HK-2 (cell line): ENCODE measurements around the gene THSD4.
"Not testable (repeated sequence)": the region's sequence is repeated elsewhere in the genome, so short reads cannot be mapped to it uniquely, and the experiment has no call there.

Experiments
- DNase-seq: peaks from one replicate; pipeline ENCODE4 v3.0.0-alpha.2; 2018; ENCODE audit not compliant: unreplicated experiment

The THSD4 gene

GRCh38 chr15:71349736-71350526 lies 234.7 kb downstream of the THSD4 start:
- no peak for DNase-seq

GRCh38 chr15:71350622-71351378 lies 235.5 kb downstream of the THSD4 start:
- no peak for DNase-seq

GRCh38 chr15:71352125-71352524 lies 236.9 kb downstream of the THSD4 start:
- no peak for DNase-seq

GRCh38 chr15:71352765-71353164 lies 237.5 kb downstream of the THSD4 start:
- no peak for DNase-seq

GRCh38 chr15:71353171-71353570 lies 237.9 kb downstream of the THSD4 start:
- no peak for DNase-seq

GRCh38 chr15:71355268-71355667 lies 240.0 kb downstream of the THSD4 start:
- no peak for DNase-seq

- no peak for DNase-seq
These were observed 242.1 kb downstream of the THSD4 start for GRCh38 chr15:71357321-71357732.

GRCh38 chr15:71357967-71358366 lies 242.7 kb downstream of the THSD4 start:
- DNase-seq = no peak

GRCh38 chr15:71359246-71359645 lies 244.0 kb downstream of the THSD4 start:
- no peak for DNase-seq

GRCh38 chr15:71362556-71362955 lies 247.3 kb downstream of the THSD4 start:
- no peak for DNase-seq

- no peak for DNase-seq
These were observed 248.0 kb downstream of the THSD4 start for GRCh38 chr15:71362987-71363968.

GRCh38 chr15:71364117-71364584 lies 248.9 kb downstream of the THSD4 start:
- no peak for DNase-seq

GRCh38 chr15:71366522-71366921 lies 251.3 kb downstream of the THSD4 start:
- no peak for DNase-seq

GRCh38 chr15:71366926-71367325 lies 251.7 kb downstream of the THSD4 start:
- DNase-seq = no peak

GRCh38 chr15:71367737-71368136 lies 252.5 kb downstream of the THSD4 start:
- DNase-seq = not testable (repeated sequence)

GRCh38 chr15:71372769-71373168 lies 257.5 kb downstream of the THSD4 start:
- not testable (repeated sequence) for DNase-seq

- DNase-seq = no peak
These were observed 258.6 kb downstream of the THSD4 start for GRCh38 chr15:71373917-71374316.

GRCh38 chr15:71374607-71375352 lies 259.5 kb downstream of the THSD4 start:
- DNase-seq = no peak

- no peak for DNase-seq
These were observed 260.7 kb downstream of the THSD4 start for GRCh38 chr15:71375934-71376333.

GRCh38 chr15:71379893-71380292 lies 264.6 kb downstream of the THSD4 start:
- no peak for DNase-seq

- no peak for DNase-seq
These were observed 265.1 kb downstream of the THSD4 start for GRCh38 chr15:71380345-71380744.
